Prostate gland (tissue), 2 donors: ENCODE results near the gene ACAP2.

Source experiments
- POLR2A ChIP-seq: fragments of 450-650 bp; IDR thresholded peaks from one replicate; pipeline ENCODE4 v1.6.1; 2016; ENCODE audit warnings: antibody characterized with exemption, mild to moderate bottlenecking
- TF ChIP-seq, protein P1 (sequence below), 4 experiments: fragments of 200-600 bp in 2 of 4; fragments of 450-650 bp in 2 of 4; sonication (generic) in 2 of 4; IDR thresholded peaks; 1 replicate in 3 of 4; 2 replicates in 1 of 4; pipeline ENCODE4 v1.5.1; 2016 to 2019; ENCODE audit warnings: antibody characterized with exemption in 4 of 4, mild to moderate bottlenecking in 2 of 4, moderate library complexity in 2 of 4

DNA sequence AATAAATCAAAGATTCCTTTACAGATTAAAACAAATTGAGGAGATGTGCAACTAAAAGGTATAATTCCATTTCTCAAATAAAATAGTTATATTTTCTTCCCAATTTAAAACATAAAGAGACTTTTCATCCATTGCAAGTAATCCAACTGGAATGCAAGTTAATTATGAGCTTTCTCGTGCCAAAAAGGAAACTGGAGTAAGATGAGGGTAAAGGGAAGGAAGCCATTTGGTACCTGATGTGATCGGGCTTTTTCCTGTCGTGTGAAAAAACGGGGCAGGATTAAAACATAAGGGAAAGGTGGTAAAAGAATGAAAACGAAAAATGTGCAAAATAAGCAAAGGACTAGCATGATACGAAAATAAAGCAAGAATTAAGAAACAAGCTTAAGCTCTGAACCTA is 130.1 kb downstream of the ACAP2 start:
- TF ChIP-seq, protein P1, sequence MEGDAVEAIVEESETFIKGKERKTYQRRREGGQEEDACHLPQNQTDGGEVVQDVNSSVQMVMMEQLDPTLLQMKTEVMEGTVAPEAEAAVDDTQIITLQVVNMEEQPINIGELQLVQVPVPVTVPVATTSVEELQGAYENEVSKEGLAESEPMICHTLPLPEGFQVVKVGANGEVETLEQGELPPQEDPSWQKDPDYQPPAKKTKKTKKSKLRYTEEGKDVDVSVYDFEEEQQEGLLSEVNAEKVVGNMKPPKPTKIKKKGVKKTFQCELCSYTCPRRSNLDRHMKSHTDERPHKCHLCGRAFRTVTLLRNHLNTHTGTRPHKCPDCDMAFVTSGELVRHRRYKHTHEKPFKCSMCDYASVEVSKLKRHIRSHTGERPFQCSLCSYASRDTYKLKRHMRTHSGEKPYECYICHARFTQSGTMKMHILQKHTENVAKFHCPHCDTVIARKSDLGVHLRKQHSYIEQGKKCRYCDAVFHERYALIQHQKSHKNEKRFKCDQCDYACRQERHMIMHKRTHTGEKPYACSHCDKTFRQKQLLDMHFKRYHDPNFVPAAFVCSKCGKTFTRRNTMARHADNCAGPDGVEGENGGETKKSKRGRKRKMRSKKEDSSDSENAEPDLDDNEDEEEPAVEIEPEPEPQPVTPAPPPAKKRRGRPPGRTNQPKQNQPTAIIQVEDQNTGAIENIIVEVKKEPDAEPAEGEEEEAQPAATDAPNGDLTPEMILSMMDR (IDR thresholded peaks at IDR 0.05) = no peak
- no peak for TF ChIP-seq POLR2A
